ENCODE measurements around the gene MUC5AC.
"Not testable (repeated sequence)": the region's sequence is repeated elsewhere in the genome, so short reads cannot be mapped to it uniquely, and the experiment has no call there.

MUC5AC gene

DNA sequence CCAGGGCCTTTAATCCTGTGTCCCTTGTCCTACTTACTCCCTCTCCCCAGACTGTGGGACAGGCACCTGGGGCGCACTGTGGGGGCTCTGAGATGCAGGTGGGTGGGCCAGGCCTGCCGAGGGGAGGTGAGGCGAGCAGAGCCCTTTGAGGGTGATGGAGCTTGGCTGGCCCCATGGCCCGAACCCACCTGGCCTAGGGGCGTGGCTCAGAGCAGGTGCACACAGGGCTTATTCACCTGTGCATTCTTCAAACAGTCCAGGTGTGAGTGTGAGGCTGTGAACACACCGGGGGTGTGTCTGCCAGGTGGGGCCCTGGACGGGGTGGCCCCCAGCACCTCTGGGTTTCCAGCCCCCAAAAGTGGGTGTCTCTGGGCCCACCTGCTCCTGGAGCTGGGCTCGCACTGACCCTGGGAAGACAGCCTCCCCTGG, 9.0 kb upstream of the MUC5AC start:
- no peak for DNase-seq (ENCODE audit: low read depth)

- no peak for DNase-seq (ENCODE audit: low read depth)
Observed at GRCh38 chr11:1149545-1149944, 8.2 kb upstream of the MUC5AC start.

DNA sequence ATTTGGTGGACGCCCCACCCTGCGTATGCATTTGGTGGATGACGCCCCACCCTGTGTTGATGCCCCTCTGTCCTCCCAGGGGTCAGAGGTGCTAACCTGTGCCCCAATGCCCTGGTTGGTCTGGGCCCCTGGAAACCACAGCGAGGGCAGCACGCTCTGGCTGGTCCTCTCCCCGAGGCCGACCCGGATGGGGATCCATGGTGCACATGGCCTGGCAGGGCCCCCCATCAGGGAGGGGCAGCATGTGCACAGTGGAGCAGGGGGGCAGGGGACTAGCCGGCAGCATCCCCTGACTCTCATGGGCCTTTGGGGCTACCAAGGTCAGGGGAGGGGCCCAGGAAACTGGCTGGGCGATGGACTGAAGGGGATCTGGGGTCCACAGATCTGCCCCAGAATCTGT, 7.6 kb upstream of the MUC5AC start:
- DNase-seq (ENCODE audit: low read depth), result no peak

DNA sequence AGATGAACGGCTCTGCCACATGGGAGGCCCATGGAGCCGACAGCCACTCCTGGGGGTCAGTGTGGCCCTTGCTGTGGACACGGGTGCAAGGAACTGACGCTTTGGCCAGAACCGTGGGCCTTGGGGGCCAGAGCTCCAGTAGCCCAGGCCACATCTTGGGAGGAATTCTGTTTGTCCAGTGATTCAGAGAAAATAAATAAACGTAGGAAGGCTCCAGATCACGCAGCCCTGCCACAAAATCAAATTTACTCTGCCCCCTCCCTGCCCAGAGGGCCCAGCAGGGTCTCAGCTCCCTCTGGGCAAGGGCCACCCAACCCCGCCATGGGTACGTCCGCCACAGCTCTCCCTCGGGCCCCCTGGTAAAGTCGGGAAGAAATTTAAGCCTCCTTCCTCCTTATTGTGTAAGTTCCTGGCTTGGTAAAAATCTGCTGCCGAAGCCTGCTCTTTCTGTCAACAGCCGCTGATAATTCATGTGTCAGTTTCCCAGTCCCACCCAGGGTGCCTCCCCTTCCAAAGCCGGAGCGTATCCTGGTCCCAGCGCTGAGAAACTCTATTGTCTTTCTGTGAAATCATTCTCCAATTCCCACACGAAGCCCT, 6.9 kb upstream of the MUC5AC start:
- no peak for DNase-seq (ENCODE audit: low read depth)

DNA sequence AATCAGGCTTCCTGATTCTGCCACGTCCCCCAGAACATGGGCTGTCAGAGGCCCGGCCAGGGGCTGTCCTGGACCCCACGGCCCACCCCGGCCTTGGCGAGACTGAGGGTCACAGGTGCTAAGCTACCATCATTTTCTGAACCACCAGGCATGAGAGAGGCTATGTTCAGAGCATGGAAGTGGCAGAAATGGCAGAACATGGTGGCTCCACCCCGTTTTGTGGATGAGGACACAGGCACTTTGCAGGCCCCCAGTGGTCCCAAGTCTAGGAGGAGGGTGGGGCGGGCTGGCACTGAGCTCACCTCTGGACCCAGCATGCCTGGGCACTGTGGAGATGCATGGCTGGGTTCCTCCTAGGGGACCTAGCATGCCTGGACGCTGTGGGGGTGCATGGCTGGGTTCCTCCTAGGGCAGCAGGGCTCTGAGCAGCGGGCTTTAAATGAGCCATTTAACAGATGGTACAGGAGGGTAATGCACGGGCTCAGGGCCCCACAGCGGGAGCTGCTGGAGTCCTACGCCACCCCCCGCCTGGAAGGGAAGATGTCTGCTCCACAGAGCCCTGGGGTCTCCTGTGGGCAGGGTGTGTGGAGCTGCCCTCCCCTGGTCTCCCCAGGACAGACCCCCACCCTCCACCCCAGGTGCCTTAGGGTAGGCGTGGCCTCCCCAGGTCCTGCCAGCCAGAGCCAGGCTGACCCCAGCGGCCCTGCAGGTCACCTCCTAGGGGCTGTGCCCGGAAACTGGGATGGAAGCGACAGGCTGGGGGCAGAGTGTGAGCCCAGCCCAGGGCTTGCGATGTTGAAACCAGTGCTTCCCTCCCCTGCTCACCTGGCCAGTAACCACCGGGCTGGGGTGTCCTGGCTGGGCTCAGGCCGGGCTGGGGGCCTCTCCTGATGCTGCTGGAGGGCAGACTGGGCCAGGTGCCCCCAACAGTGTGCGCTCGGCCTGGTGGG, 6.1 kb upstream of the MUC5AC start:
- no peak for DNase-seq (ENCODE audit: low read depth)

DNA sequence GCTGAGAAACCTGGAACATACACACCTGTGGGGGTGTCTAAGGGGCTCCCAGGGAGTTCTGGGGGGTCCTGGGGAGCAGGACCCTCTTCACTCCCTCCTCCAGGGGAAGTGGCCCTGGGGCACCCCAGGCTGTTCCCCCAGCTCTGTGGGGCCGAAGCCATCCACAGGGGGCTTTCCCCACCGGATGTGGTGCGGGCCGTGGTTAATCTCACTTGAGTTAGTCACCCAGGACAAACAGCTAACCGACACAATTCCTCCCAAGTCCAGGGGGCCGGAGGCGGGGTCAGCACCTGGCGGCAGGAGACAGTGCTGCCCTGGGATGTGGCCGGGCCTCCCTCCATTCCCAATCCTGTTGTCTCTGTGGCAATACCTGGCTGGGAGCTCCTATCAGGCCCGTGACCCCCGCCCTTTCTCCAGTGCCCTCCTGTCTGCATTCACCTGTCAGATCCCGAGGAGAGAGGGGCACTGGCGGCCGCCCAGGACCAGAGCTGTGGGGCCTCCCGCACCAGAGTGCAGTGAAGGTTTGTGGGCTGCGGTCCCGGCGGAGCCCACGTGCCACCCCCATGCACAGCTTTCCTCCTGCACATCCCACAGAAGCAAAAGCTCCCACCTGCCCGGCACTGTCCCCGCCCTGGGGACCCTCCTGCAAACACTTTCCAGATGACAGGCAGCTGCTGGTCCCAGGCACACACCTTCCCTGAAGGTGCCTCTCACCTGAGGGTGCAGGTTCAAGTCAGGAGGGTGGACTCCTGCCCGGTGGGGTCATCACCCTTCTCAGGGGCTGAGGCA, 5.2 kb upstream of the MUC5AC start:
- DNase-seq (ENCODE audit: low read depth), result no peak

- no peak for DNase-seq (ENCODE audit: low read depth)
Observed at GRCh38 chr11:1153105-1153950, 4.4 kb upstream of the MUC5AC start.

GRCh38 chr11:1153951-1154493, 3.7 kb upstream of the MUC5AC start:
- no peak for DNase-seq (ENCODE audit: low read depth)

DNA sequence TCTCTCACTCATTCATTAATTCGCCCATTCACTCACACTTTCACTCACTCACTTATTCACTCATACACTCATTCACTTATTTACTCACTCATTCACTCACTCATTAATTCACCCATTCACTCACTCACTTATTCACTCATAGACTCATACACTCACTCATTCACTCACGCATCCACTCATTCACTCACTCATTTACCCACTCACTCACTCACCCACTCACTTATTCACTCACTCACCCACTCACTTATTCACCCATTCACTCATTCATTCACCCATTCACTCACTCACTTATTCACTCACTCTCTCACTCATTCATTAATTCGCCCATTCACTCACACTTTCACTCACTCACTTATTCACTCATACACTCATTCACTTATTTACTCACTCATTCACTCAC, 3.1 kb upstream of the MUC5AC start:
- not testable (repeated sequence) for DNase-seq (ENCODE audit: low read depth)

GRCh38 chr11:1155274-1155693, 2.5 kb upstream of the MUC5AC start:
- DNase-seq (ENCODE audit: low read depth), result no peak

- DNase-seq (ENCODE audit: low read depth), result no peak
Observed at GRCh38 chr11:1156506-1157340, 1.0 kb upstream of the MUC5AC start.

DNA sequence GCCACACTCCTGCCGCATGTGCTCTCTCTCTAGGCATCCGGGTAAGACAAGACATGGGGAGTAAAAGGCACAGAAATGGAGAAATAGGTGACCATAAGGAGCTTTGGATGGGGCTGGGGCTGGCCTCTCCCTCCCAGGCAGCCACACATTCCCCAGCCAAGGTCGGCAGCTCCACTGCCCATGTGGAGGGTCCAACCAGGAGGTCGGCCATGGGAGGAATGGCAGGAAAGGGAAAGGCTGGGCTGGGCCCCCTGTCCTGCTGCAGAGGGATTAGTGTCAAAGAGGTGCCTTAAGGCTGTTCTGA, 460 bp upstream of the MUC5AC start:
- no peak for DNase-seq (ENCODE audit: low read depth)

DNA sequence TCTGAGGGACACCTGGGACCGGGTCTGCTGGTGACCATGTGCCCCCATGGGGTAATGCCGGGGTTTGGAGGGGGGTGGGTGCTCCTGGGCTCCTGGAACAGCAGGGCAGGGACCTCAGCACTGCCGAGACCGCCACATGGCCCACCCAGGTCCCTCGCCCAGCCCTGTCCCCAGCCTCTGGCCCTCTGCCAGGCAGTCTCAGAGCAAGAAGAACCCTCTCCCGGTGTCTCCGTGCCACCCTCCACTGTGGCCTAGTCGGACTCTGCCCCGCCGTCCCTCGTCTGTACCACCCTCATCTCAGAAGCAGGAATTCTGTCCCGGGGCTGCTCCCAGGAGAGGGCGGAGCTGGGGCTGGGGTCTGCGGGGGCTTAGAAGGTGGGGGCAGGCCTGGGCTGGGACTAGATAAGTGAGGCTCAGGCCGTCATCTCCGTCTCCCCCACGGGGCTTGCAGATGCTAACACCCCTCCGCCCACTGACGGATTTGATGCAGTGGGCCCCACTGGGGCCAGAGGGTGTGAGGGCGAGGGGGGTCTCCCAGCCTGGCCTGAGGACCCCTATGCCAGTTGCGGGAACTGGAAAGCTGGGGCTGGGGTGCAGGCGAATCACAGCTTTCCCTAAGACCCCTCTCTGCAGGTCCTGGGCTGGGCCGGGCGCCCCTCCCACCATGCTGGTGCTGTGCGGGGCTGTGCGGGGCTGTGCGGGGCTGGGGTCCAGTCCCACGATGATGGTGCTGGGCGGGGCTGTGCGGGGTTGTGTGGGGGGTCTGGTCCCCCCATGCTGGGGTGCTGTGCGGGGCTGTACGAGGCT, 1.1 kb downstream of the MUC5AC start:
- DNase-seq (ENCODE audit: low read depth), result no peak

DNA sequence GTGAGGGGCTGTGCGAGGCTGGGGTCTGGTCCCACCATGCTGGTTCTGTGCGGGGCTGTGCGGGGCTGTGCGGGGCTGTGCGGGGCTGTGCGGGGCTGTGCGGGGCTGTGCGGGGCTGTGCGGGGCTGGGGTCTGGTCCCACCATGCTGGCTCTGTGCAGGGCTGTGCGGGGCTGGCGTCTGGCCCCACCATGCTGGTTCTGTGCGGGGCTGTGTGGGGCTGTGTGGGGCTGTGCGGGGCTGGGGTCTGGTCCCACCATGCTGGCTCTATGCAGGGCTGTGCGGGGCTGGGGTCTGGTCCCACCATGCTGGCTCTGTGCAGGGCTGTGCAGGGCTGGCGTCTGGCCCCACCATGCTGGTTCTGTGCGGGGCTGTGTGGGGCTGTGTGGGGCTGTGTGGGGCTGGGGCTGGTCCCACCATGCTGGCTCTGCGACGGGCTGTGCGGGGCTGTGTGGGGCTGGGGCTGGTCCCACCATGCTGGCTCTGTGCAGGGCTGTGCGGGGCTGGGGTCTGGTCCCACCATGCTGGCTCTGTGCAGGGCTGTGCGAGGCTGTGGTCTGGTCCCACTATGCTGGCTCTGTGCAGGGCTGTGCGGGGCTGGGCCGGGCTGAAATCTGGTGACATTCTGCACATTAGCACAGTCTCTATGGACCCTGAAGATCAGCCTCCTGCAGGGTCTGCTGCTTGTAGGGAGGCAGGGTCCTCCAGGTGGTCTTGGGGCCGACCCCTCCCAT, 1.9 kb downstream of the MUC5AC start:
- DNase-seq (ENCODE audit: low read depth), result not testable (repeated sequence)

GRCh38 chr11:1160231-1161101, 2.7 kb downstream of the MUC5AC start:
- DNase-seq (ENCODE audit: low read depth), result no peak

DNA sequence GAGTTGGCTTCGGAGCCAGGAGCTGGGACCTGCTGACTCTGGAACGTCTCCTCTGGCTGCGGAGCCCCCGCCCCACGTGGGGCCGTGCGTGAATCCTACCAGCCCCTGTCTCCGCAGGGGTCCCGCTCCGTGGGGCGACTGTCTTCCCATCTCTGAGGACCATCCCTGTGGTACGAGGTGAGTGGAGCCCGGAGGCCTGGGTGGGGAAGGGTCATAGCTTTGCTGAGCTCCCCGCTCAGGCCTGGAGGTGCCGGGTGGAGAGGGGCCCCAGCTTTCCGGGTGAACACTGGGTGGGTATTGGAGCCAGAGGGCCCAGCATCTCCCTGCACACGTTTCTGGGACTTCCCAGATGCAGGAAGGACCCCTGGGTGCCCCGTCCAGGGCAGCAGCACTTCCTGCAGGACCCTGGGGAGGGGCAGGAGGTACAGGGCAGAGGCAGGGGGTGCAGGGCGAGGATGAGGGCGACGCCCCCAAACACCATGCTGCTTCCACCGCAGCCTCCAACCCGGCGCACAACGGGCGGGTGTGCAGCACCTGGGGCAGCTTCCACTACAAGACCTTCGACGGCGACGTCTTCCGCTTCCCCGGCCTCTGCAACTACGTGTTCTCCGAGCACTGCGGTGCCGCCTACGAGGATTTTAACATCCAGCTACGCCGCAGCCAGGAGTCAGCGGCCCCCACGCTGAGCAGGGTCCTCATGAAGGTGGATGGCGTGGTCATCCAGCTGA, 3.8 kb downstream of the MUC5AC start:
- no peak for DNase-seq (ENCODE audit: low read depth)

DNA sequence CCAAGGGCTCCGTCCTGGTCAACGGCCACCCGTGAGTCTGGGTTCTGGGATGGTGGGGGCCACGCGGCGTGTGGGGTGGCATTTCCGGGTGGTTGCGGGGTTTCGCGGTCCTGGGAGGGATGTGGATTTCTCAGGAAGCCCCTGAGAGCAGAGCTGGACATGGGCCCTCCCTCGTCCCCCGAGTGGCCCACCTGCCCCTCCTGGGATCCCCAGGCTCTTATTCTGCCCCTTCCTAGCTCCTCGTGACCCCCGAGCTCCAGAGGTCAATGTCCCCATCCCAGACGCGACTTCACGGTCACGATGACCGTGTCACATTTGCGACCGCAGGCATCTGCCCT, 4.4 kb downstream of the MUC5AC start:
- no peak for DNase-seq (ENCODE audit: low read depth)
